HAP-1 (cell line): ENCODE results near the gene PTGES.
A peak's percentile ranks its signal among the peaks of the same experiment; 100 is the strongest.

Source experiments
- DNase-seq, 2 experiments: peaks; one replicate each; pipeline ENCODE4 v3.0.0-alpha.2; 2016 to 2020; ENCODE audit warnings: low spot score in 2 of 2
- H3K27me3 ChIP-seq: fragments of 250-450 bp; sonication (Bioruptor Pico); 2 replicates; pipeline ENCODE4 v1.5.1; 2020; ENCODE audit warnings: low read depth, mild to moderate bottlenecking, moderate library complexity
- H3K36me3 ChIP-seq: fragments of 250-450 bp; sonication (Bioruptor Pico); replicated peaks from 2 replicates; pipeline ENCODE4 v1.5.1; 2020; ENCODE audit warnings: mild to moderate bottlenecking
- H3K4me1 ChIP-seq: fragments of 250-450 bp; sonication (Bioruptor Pico); 2 replicates; pipeline ENCODE4 v1.5.1; 2020; ENCODE audit warnings: mild to moderate bottlenecking
- H3K4me3 ChIP-seq: fragments of 250-450 bp; sonication (Bioruptor Pico); 2 replicates; pipeline ENCODE4 v1.5.1; 2020; ENCODE audit warnings: mild to moderate bottlenecking, moderate library complexity
- H3K9me3 ChIP-seq: fragments of 250-450 bp; sonication (Bioruptor Pico); 2 replicates; pipeline ENCODE4 v1.5.1; 2020; ENCODE audit warnings: mild to moderate bottlenecking, moderate library complexity
- in situ Hi-C: fragments of 300-500 bp; cut with MboI; formaldehyde crosslinking; loops from 3 replicates; pipeline ENCODE4 v1.14.3; 2020; ENCODE audit warnings: low sequenced_read_pairs, inconsistent platforms, mixed read lengths

Gene PTGES

GRCh38 chr9:129712634-129713401 is 40.0 kb downstream of the PTGES start:
- in situ Hi-C loops = no loop called here
- Histone ChIP-seq H3K36me3 (no peaks in the 10 kb centered on the region), H3K4me1 (peaks cover 31% of the 10 kb centered on the region), H3K4me3 (no peak overlapping the region), H3K27me3 (no peaks in the 10 kb centered on the region), H3K9me3 (no peaks in the 10 kb centered on the region)
- peak; percentile 23 to 62 for DNase-seq

- no peaks in the 10 kb centered on the region for H3K36me3 ChIP-seq
- H3K27me3 ChIP-seq = no peaks in the 10 kb centered on the region
- no peak for DNase-seq
- in situ Hi-C loops = no loop called here
- no peak overlapping the region for H3K4me3 ChIP-seq
- no peaks in the 10 kb centered on the region for H3K9me3 ChIP-seq
- H3K4me1 ChIP-seq = peaks cover 31% of the 10 kb centered on the region
Observed at GRCh38 chr9:129710169-129710453, 42.7 kb downstream of the PTGES start.

GRCh38 chr9:129709438-129710168 is 43.2 kb downstream of the PTGES start:
- no peaks in the 10 kb centered on the region for H3K36me3 ChIP-seq
- in situ Hi-C loops = no loop called here
- peak in 1 of 2 experiments; percentile 43 for DNase-seq
- H3K9me3 ChIP-seq = no peaks in the 10 kb centered on the region
- peaks cover 31% of the 10 kb centered on the region for H3K4me1 ChIP-seq
- no peaks in the 10 kb centered on the region for H3K27me3 ChIP-seq
- no peak overlapping the region for H3K4me3 ChIP-seq

- Histone ChIP-seq H3K4me1 (peaks cover 31% of the 10 kb centered on the region), H3K4me3 (no peak overlapping the region), H3K36me3 (no peaks in the 10 kb centered on the region), H3K27me3 (no peaks in the 10 kb centered on the region), H3K9me3 (no peaks in the 10 kb centered on the region)
- in situ Hi-C loops = no loop called here
- DNase-seq = peak; percentile 18 to 54
Observed at GRCh38 chr9:129708793-129709192, 44.0 kb downstream of the PTGES start.

- H3K27me3 ChIP-seq = no peaks in the 10 kb centered on the region
- DNase-seq = no peak
- no peaks in the 10 kb centered on the region for H3K36me3 ChIP-seq
- in situ Hi-C loops = no loop called here
- peaks cover 14% of the 10 kb centered on the region for H3K4me1 ChIP-seq
- no peak overlapping the region for H3K4me3 ChIP-seq
- H3K9me3 ChIP-seq = no peaks in the 10 kb centered on the region
Observed at GRCh38 chr9:129704807-129705206, 48.0 kb downstream of the PTGES start.

- Histone ChIP-seq H3K4me3 (no peak overlapping the region), H3K36me3 (no peaks in the 10 kb centered on the region), H3K4me1 (peaks cover 4% of the 10 kb centered on the region), H3K9me3 (no peaks in the 10 kb centered on the region), H3K27me3 (no peaks in the 10 kb centered on the region)
- in situ Hi-C loops = no loop called here
- DNase-seq = no peak
Observed at GRCh38 chr9:129703667-129704355, 49.0 kb downstream of the PTGES start.

GRCh38 chr9:129702589-129703520 is 50.0 kb downstream of the PTGES start:
- Histone ChIP-seq H3K27me3 (no peaks in the 10 kb centered on the region), H3K4me3 (no peak overlapping the region), H3K36me3 (no peaks in the 10 kb centered on the region), H3K4me1 (peaks cover under 1% of the 10 kb centered on the region), H3K9me3 (no peaks in the 10 kb centered on the region)
- in situ Hi-C loops = no loop called here
- DNase-seq = no peak

GRCh38 chr9:129701549-129701948 is 51.3 kb downstream of the PTGES start:
- in situ Hi-C loops = no loop called here

GRCh38 chr9:129701054-129701453 is 51.8 kb downstream of the PTGES start:
- in situ Hi-C loops = no loop called here
- no peak overlapping the region for H3K4me3 ChIP-seq
- no peaks in the 10 kb centered on the region for H3K36me3 ChIP-seq
- H3K4me1 ChIP-seq = peaks cover 9% of the 10 kb centered on the region
- DNase-seq = no peak
- no peaks in the 10 kb centered on the region for H3K27me3 ChIP-seq
- no peaks in the 10 kb centered on the region for H3K9me3 ChIP-seq

More at GRCh38 chr9:129701549-129701948, 51.3 kb downstream of the PTGES start:
- no peaks in the 10 kb centered on the region for H3K9me3 ChIP-seq
- H3K36me3 ChIP-seq = no peaks in the 10 kb centered on the region
- H3K27me3 ChIP-seq = no peaks in the 10 kb centered on the region
- no peak for DNase-seq
- peaks cover 9% of the 10 kb centered on the region for H3K4me1 ChIP-seq
- H3K4me3 ChIP-seq = no peak overlapping the region

- Histone ChIP-seq H3K36me3 (no peaks in the 10 kb centered on the region), H3K4me1 (peaks cover 9% of the 10 kb centered on the region), H3K4me3 (no peak overlapping the region), H3K27me3 (no peaks in the 10 kb centered on the region), H3K9me3 (no peaks in the 10 kb centered on the region)
- no peak for DNase-seq
- in situ Hi-C loops = no loop called here
Observed at GRCh38 chr9:129698254-129698757, 54.5 kb downstream of the PTGES start.

GRCh38 chr9:129697656-129698253 is 55.1 kb downstream of the PTGES start:
- no peaks in the 10 kb centered on the region for H3K27me3 ChIP-seq

GRCh38 chr9:129696944-129697655 is 55.7 kb downstream of the PTGES start:
- in situ Hi-C loops = no loop called here
- Histone ChIP-seq H3K9me3 (no peaks in the 10 kb centered on the region), H3K4me1 (peaks cover 9% of the 10 kb centered on the region), H3K36me3 (no peaks in the 10 kb centered on the region), H3K4me3 (peak overlapping the region; percentile 13; the same call in 1 of the 2 replicates), H3K27me3 (no peaks in the 10 kb centered on the region)
- DNase-seq = peak in 1 of 2 experiments; percentile 53

More at GRCh38 chr9:129697656-129698253, 55.1 kb downstream of the PTGES start:
- in situ Hi-C loops = no loop called here
- Histone ChIP-seq H3K36me3 (no peaks in the 10 kb centered on the region), H3K4me3 (peak overlapping the region; percentile 13; the same call in 1 of the 2 replicates), H3K9me3 (no peaks in the 10 kb centered on the region), H3K4me1 (peaks cover 9% of the 10 kb centered on the region)
- DNase-seq = no peak
